Stomach (tissue), 4 donors: ENCODE data around the gene USP48.

Source experiments
- CTCF ChIP-seq, 7 experiments: fragments of 450-650 bp in 4 of 7; fragments of 200-600 bp in 3 of 7; sonication (generic) in 3 of 7; IDR thresholded peaks; one replicate each; pipeline ENCODE4 v1.5.1; 2016 to 2019; ENCODE audit warnings: antibody characterized with exemption in 7 of 7, control low read depth in 2 of 7, mild to moderate bottlenecking in 1 of 7
- POLR2A ChIP-seq, 4 donors: fragments of 450-650 bp; IDR thresholded peaks; one replicate each; pipeline ENCODE4 v1.6.1; 2016; ENCODE audit warnings: antibody characterized with exemption in 4 of 4, control low read depth in 2 of 4, mild to moderate bottlenecking in 1 of 4, moderate library complexity in 1 of 4

- no peak for TF ChIP-seq CTCF (IDR thresholded peaks at IDR 0.05)
- TF ChIP-seq POLR2A (IDR thresholded peaks at IDR 0.05): no peak
Observed at GRCh38 chr1:21685946-21686678, 96.8 kb downstream of the USP48 start.
